MCF 10A (cell line): ENCODE measurements around the gene TFDP1. TPM values are rescaled to one million over a fixed set of nuclear protein-coding genes. Genes with fewer than 3 reads are reported as not detected.
"Not testable (repeated sequence)": the region's sequence is repeated elsewhere in the genome, so short reads cannot be mapped to it uniquely, and the experiment has no call there.

ENCODE experiments used
- BruUV-seq: library from RNA; stranded (reverse); fragments of 400-500 nt; replicated peaks from 2 replicates; lab custom pipeline; 2021; lab: Mats Ljungman, UMichigan
- CTCF ChIA-PET: fragments of 300-600 bp; sonication (Branson Sonifier 250); formaldehyde crosslinking; extraction: SDS; loops from one replicate; lab custom pipeline; 2021; ENCODE audit warnings: antibody characterized with exemption, inconsistent platforms; lab: Yijun Ruan, JAX
- POLR2A ChIA-PET: fragments of 300-600, 350-650 bp; sonication (Branson Sonifier 250); formaldehyde crosslinking; extraction: SDS; loops from one replicate; lab custom pipeline; 2020; ENCODE audit warnings: antibody characterized with exemption, inconsistent platforms; lab: Yijun Ruan, JAX
- DNase-seq: peaks from one replicate; pipeline ENCODE4 v3.0.0-alpha.2; 2018; ENCODE audit not compliant: unreplicated experiment
- H3K27ac Mint-ChIP-seq: one replicate; pipeline ENCODE4 v1.8.0; 2022; ENCODE audit warnings: mild to moderate bottlenecking, low read depth, mixed read lengths; ENCODE audit not compliant: unreplicated experiment
- H3K27me3 Mint-ChIP-seq: one replicate; pipeline ENCODE4 v1.8.0; 2022; ENCODE audit warnings: mixed read lengths; ENCODE audit not compliant: insufficient read depth, unreplicated experiment
- H3K36me3 Mint-ChIP-seq: one replicate; pipeline ENCODE4 v1.8.0; 2022; ENCODE audit warnings: mild to moderate bottlenecking, moderate library complexity, mixed read lengths; ENCODE audit not compliant: insufficient read depth, unreplicated experiment
- H3K4me1 Mint-ChIP-seq: one replicate; pipeline ENCODE4 v1.8.0; 2022; ENCODE audit warnings: mixed read lengths; ENCODE audit not compliant: insufficient read depth, unreplicated experiment
- H3K4me3 Mint-ChIP-seq: one replicate; pipeline ENCODE4 v1.8.0; 2022; ENCODE audit warnings: mild to moderate bottlenecking, moderate library complexity, mixed read lengths; ENCODE audit not compliant: unreplicated experiment
- H3K9me3 Mint-ChIP-seq: one replicate; pipeline ENCODE4 v1.8.0; 2022; ENCODE audit warnings: mixed read lengths; ENCODE audit not compliant: unreplicated experiment
- intact Hi-C: fragments of 100-400 bp; cut with micrococcal nuclease; formaldehyde crosslinking; loops from 2 replicates; pipeline ENCODE4 v1.14.1; 2022
- total RNA-seq: library from RNA; stranded (reverse); gene quantifications from 2 replicates; pipeline ENCODE4 v1.2.3, GENCODE V29; 2022
- TF ChIP-seq, protein P1 (sequence below): fragments of 200-600 bp; IDR thresholded peaks from one replicate; pipeline ENCODE4 v1.8.0; 2022; ENCODE audit warnings: antibody characterized with exemption, mild to moderate bottlenecking; ENCODE audit not compliant: unreplicated experiment

TFDP1 gene
- total RNA-seq, 1 experiment from 2014 or later = 100 TPM

DNA sequence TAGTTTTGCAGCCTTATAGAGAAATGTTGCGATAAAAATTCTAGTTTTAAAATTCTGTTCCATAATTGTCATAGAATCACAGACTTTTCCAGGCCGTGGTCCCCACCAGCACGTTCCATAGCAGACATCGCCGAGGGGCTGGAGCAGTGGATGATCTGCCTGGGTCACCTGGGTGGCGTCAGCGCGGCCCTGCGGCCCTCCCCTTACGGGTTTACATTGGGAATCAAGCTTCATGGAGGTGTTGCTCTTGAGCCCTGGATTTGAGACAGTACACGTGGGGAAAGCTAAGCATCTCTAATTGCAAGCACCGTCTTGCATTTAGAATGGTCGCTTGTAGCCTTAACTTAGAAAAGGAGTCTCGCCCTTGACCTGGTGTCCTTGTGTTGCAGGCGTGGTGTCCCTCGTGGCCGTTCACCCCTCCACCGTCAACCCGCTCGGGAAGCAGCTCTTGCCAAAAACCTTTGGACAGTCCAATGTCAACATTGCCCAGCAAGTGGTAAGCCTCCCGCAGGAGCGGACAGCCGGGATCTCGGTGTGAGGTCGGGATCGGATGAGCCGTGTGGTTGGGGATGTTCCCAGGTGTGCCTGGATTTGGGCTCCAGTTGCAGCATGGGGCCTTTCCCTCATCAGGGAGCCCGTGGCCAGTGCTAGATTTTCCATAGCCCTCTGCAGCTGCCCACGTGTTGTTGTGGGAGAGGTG is 38.4 kb downstream of the TFDP1 start:
- no TSS peak for BruUV-seq
- Mint-ChIP-seq H3K36me3 (peaks cover 45% of the 10 kb centered on the region), H3K4me1 (no peaks in the 10 kb centered on the region), H3K27ac (no peak overlapping the region), H3K27me3 (no peaks in the 10 kb centered on the region), H3K4me3 (no peak overlapping the region), H3K9me3 (no peaks in the 10 kb centered on the region)
- TF ChIP-seq, protein P1, sequence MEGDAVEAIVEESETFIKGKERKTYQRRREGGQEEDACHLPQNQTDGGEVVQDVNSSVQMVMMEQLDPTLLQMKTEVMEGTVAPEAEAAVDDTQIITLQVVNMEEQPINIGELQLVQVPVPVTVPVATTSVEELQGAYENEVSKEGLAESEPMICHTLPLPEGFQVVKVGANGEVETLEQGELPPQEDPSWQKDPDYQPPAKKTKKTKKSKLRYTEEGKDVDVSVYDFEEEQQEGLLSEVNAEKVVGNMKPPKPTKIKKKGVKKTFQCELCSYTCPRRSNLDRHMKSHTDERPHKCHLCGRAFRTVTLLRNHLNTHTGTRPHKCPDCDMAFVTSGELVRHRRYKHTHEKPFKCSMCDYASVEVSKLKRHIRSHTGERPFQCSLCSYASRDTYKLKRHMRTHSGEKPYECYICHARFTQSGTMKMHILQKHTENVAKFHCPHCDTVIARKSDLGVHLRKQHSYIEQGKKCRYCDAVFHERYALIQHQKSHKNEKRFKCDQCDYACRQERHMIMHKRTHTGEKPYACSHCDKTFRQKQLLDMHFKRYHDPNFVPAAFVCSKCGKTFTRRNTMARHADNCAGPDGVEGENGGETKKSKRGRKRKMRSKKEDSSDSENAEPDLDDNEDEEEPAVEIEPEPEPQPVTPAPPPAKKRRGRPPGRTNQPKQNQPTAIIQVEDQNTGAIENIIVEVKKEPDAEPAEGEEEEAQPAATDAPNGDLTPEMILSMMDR = no peak
- ChIA-PET POLR2A (no interaction called here), CTCF (no interaction called here)
- DNase-seq = no peak
- intact Hi-C loops = no loop called here

GRCh38 chr13:113623491-113624234 is 39.1 kb downstream of the TFDP1 start:
- no peak overlapping the region for H3K4me3 Mint-ChIP-seq
- ChIA-PET POLR2A (no interaction called here), CTCF (no interaction called here)
- no peak for DNase-seq
- H3K9me3 Mint-ChIP-seq = no peaks in the 10 kb centered on the region
- H3K27me3 Mint-ChIP-seq = no peaks in the 10 kb centered on the region
- intact Hi-C loops = no loop called here
- TF ChIP-seq, protein P1 = no peak
- no peaks in the 10 kb centered on the region for H3K4me1 Mint-ChIP-seq
- H3K36me3 Mint-ChIP-seq = peaks cover 44% of the 10 kb centered on the region
- no peak overlapping the region for H3K27ac Mint-ChIP-seq
- BruUV-seq = no TSS peak

GRCh38 chr13:113624235-113624587 is 39.7 kb downstream of the TFDP1 start:
- Mint-ChIP-seq H3K27ac (no peak overlapping the region), H3K9me3 (no peaks in the 10 kb centered on the region), H3K4me1 (no peaks in the 10 kb centered on the region), H3K27me3 (no peaks in the 10 kb centered on the region), H3K4me3 (no peak overlapping the region), H3K36me3 (peaks cover 45% of the 10 kb centered on the region)
- intact Hi-C loops = no loop called here
- DNase-seq = no peak
- CTCF ChIA-PET = no interaction called here
- TF ChIP-seq, protein P1 = no peak
- no TSS peak for BruUV-seq
- POLR2A ChIA-PET = no interaction called here

- not testable (repeated sequence) for H3K27ac Mint-ChIP-seq
- peaks cover 51% of the 10 kb centered on the region for H3K36me3 Mint-ChIP-seq
Measured at GRCh38 chr13:113624640-113625304, 40.2 kb downstream of the TFDP1 start.

More at GRCh38 chr13:113624640-113625304, 40.2 kb downstream of the TFDP1 start:
- H3K9me3 Mint-ChIP-seq, BruUV-seq, POLR2A ChIA-PET, CTCF ChIA-PET, H3K4me3 Mint-ChIP-seq, H3K4me1 Mint-ChIP-seq, DNase-seq, H3K27me3 Mint-ChIP-seq, intact Hi-C loops: not testable (repeated sequence)
